ENCODE results near the gene UPF1.

DNA sequence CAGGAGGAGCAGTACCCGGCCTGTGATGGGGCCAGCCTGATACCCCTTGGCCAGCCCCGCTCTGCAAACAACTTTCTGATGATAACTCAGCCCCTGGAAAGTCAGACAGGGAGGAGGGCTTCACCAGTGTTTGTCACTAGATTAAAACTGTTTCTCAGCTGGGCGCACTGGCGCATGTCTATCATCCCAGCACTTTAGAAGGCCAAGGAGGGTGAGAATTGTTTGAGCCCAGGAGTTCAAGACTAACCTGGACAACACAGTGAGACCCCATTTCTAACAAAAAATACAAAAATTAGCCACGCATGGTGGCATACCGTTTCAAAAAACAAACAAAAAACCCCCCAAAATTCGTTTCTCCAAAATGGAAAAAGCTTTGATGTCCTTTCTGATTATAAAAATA is 69.7 kb downstream of the UPF1 start:
- TF ChIP-seq, protein P1, sequence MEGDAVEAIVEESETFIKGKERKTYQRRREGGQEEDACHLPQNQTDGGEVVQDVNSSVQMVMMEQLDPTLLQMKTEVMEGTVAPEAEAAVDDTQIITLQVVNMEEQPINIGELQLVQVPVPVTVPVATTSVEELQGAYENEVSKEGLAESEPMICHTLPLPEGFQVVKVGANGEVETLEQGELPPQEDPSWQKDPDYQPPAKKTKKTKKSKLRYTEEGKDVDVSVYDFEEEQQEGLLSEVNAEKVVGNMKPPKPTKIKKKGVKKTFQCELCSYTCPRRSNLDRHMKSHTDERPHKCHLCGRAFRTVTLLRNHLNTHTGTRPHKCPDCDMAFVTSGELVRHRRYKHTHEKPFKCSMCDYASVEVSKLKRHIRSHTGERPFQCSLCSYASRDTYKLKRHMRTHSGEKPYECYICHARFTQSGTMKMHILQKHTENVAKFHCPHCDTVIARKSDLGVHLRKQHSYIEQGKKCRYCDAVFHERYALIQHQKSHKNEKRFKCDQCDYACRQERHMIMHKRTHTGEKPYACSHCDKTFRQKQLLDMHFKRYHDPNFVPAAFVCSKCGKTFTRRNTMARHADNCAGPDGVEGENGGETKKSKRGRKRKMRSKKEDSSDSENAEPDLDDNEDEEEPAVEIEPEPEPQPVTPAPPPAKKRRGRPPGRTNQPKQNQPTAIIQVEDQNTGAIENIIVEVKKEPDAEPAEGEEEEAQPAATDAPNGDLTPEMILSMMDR (IDR thresholded peaks at IDR 0.05), result no peak
- no peak for TF ChIP-seq POLR2A (IDR thresholded peaks at IDR 0.05)

All from heart left ventricle (tissue), 13 donors.